GM12878 (cell line): ENCODE results near the gene CACNA2D3. TPM values are rescaled to one million over a fixed set of nuclear protein-coding genes. Genes with fewer than 3 reads are reported as not detected.

Source experiments
- ATAC-seq: fragments of 200-7000 bp; cut with Tn5 transposase; 3 replicates; pipeline ENCODE4 v1.9.1; 2020; ENCODE audit warnings: mild to moderate bottlenecking, moderate library complexity
- BruUV-seq: library from RNA; stranded (reverse); fragments of 400-500 nt; replicated peaks from 2 replicates; lab custom pipeline; 2021; lab: Mats Ljungman, UMichigan
- CTCF ChIA-PET: fragments of 300-600 bp; sonication (Branson Sonifier 250); formaldehyde crosslinking; extraction: SDS; loops from one replicate; lab custom pipeline; 2021; ENCODE audit warnings: inconsistent platforms; lab: Yijun Ruan, JAX
- POLR2A ChIA-PET: fragments of 350-600 bp; formaldehyde crosslinking; extraction: SDS; loops from one replicate; lab custom pipeline; 2021; ENCODE audit warnings: inconsistent platforms; lab: Charles Lee
- RAD21 ChIA-PET: fragments of 300-600 bp; sonication (Branson Sonifier 250); formaldehyde crosslinking; loops from one replicate; lab custom pipeline; 2023; ENCODE audit warnings: antibody characterized with exemption; ENCODE audit not compliant: unreplicated experiment; lab: Charles Lee
- SMC1A ChIA-PET: fragments of 300-600 bp; sonication (Branson Sonifier 250); formaldehyde crosslinking; loops from one replicate; lab custom pipeline; 2023; ENCODE audit not compliant: unreplicated experiment, uncharacterized antibody; lab: Charles Lee
- DNase-seq: peaks from one replicate; pipeline ENCODE4 v3.0.0-alpha.2; 2011; ENCODE audit warnings: low read depth, low spot score
- FAIRE-seq: peaks from 3 replicates; lab custom pipeline; 2011; peaks lifted over from hg19 to GRCh38; lab: Jason Lieb, UNC
- H2AFZ ChIP-seq: 2 replicates; pipeline ENCODE4 v1.6.0; 2011; ENCODE audit warnings: low read depth, low read length, control low read depth; ENCODE audit not compliant: control insufficient read depth
- H3K27ac ChIP-seq: 2 replicates; pipeline ENCODE4 v1.5.1; 2011; ENCODE audit warnings: control low read depth; ENCODE audit not compliant: control insufficient read depth, insufficient read depth
- H3K27me3 ChIP-seq, 2 experiments: replicated peaks in 1 of 2; 2 replicates each; pipeline versions ENCODE4 v1.6.0 to v1.6.1; 2011; ENCODE audit warnings: low read length in 1 of 2; ENCODE audit not compliant: control insufficient read depth in 2 of 2, insufficient read depth in 2 of 2
- H3K36me3 ChIP-seq, 2 experiments: 2 replicates each; pipeline ENCODE4 v1.5.1; 2011; ENCODE audit warnings: low read length in 1 of 2; ENCODE audit not compliant: control insufficient read depth in 2 of 2, insufficient read depth in 2 of 2
- H3K4me1 ChIP-seq: 2 replicates; pipeline ENCODE4 v1.6.1; 2011; ENCODE audit warnings: mild to moderate bottlenecking, low read length, moderate library complexity, mixed read lengths; ENCODE audit not compliant: control insufficient read depth, insufficient read depth
- H3K4me2 ChIP-seq: 2 replicates; pipeline ENCODE4 v1.6.0; 2011; ENCODE audit warnings: control low read depth; ENCODE audit not compliant: control insufficient read depth, insufficient read depth
- H3K4me3 ChIP-seq: fragments of 200-600 bp; sonication (generic); 2 replicates; pipeline ENCODE4 v1.5.1; 2016
- H3K79me2 ChIP-seq: 2 replicates; pipeline ENCODE4 v1.6.0; 2011; ENCODE audit warnings: low read length; ENCODE audit not compliant: control insufficient read depth, insufficient read depth
- H3K9ac ChIP-seq: 2 replicates; pipeline ENCODE4 v1.8.0; 2011; ENCODE audit warnings: low read length, control low read depth, mixed read lengths; ENCODE audit not compliant: control insufficient read depth, insufficient read depth
- H3K9me3 ChIP-seq: replicated peaks from 3 replicates; pipeline ENCODE4 v1.5.1; 2011; ENCODE audit warnings: mild to moderate bottlenecking, low read length; ENCODE audit not compliant: control insufficient read depth, insufficient read depth
- H4K20me1 ChIP-seq: 2 replicates; pipeline ENCODE4 v1.6.0; 2011; ENCODE audit not compliant: control insufficient read depth, insufficient read depth
- BACH1 ChIP-seq: fragments of 450-650 bp; IDR thresholded peaks from 2 replicates; pipeline ENCODE4 v1.6.1; 2017; ENCODE audit warnings: mild to moderate bottlenecking, borderline replicate concordance
- BCL11A ChIP-seq: IDR thresholded peaks from 2 replicates; pipeline ENCODE4 v1.6.1; 2011; ENCODE audit warnings: low read depth, low read length
- CHD4 ChIP-seq: fragments of 200-600 bp; sonication (generic); IDR thresholded peaks from 2 replicates; pipeline ENCODE4 v1.6.1; 2016; ENCODE audit warnings: mild to moderate bottlenecking
- EED ChIP-seq: sonication (generic); IDR thresholded peaks from 2 replicates; pipeline ENCODE4 v1.6.1; 2016; ENCODE audit warnings: antibody characterized with exemption, low read depth
- KDM1A ChIP-seq: fragments of 200-600 bp; sonication (generic); IDR thresholded peaks from 2 replicates; pipeline ENCODE4 v1.6.1; 2016; ENCODE audit warnings: borderline replicate concordance
- MEF2A ChIP-seq: IDR thresholded peaks from 2 replicates; pipeline ENCODE4 v1.6.1; 2011; ENCODE audit warnings: low read depth, mild to moderate bottlenecking, low read length, moderate library complexity; ENCODE audit not compliant: insufficient read depth
- NFYA ChIP-seq: IDR thresholded peaks from 2 replicates; pipeline ENCODE4 v1.6.1; 2011; ENCODE audit warnings: low read depth, mild to moderate bottlenecking, low read length, improper control_type of control experiment, borderline replicate concordance
- POLR2A ChIP-seq: IDR thresholded peaks from 2 replicates; pipeline ENCODE4 v1.6.1; 2011; ENCODE audit warnings: low read depth, mild to moderate bottlenecking, low read length
- RUNX3 ChIP-seq: IDR thresholded peaks from 2 replicates; pipeline ENCODE4 v1.6.1; 2012; ENCODE audit warnings: low read length, inconsistent platforms
- SREBF1 ChIP-seq: IDR thresholded peaks from 2 replicates; pipeline ENCODE4 v1.6.1; 2012; ENCODE audit warnings: mild to moderate bottlenecking, low read length
- SREBF2 ChIP-seq: IDR thresholded peaks from 2 replicates; pipeline ENCODE4 v1.6.1; 2012; ENCODE audit warnings: mild to moderate bottlenecking, low read length
- SUPT20H ChIP-seq: IDR thresholded peaks from 2 replicates; pipeline ENCODE4 v1.6.1; 2011; ENCODE audit warnings: low read depth, mild to moderate bottlenecking, low read length, moderate library complexity, borderline replicate concordance; ENCODE audit not compliant: control insufficient read depth
- WRNIP1 ChIP-seq: IDR thresholded peaks from 2 replicates; pipeline ENCODE4 v1.6.1; 2011; ENCODE audit warnings: low read depth, low read length, improper control_type of control experiment, borderline replicate concordance
- ZBED1 ChIP-seq: IDR thresholded peaks from 2 replicates; pipeline ENCODE4 v1.6.1; 2016; ENCODE audit warnings: borderline replicate concordance
- WGBS: methylation state at CpG from one replicate; pipeline ENCODE4 v1.1.6; 2016; ENCODE audit warnings: low lambda C conversion rate; ENCODE audit not compliant: insufficient replicate concordance, insufficient coverage; ENCODE audit errors: missing lambda C conversion rate; 5-methylcytosine and 5-hydroxymethylcytosine counted together
- in situ Hi-C: fragments of 300-500 bp; cut with MboI; formaldehyde crosslinking; loops from 9 replicates; pipeline ENCODE4 v1.14.3; 2018; ENCODE audit warnings: mixed read lengths
- intact Hi-C: fragments of 100-400 bp; cut with micrococcal nuclease; formaldehyde crosslinking; loops from one replicate; pipeline ENCODE4 v1.14.2; 2022; ENCODE audit not compliant: unreplicated experiment
- polyA plus RNA-seq, 11 experiments: library from polyadenylated mRNA; depleted of rRNA in 4 of 11; unstranded in 6 of 11; stranded (reverse) in 5 of 11; fragments of >200 nt; fragmentation: Nextera tagmentation in 4 of 11; fragmentation: Illumina TruSeq in 1 of 11; extraction: Ambion mirVana in 4 of 11; extraction: Trizol in 1 of 11; gene quantifications; 1 replicate in 1 of 11; 2 replicates in 10 of 11; pipeline versions ENCODE4 v1.2.1 to v1.2.3, GENCODE V29; 2011 to 2016; ENCODE audit warnings: inconsistent platforms in 2 of 11, missing spikeins in 2 of 11, low read depth in 1 of 11
- total RNA-seq, 4 experiments: library from RNA; depleted of rRNA in 3 of 4; stranded (reverse); fragments of >200 nt in 3 of 4; fragmentation: Illumina TruSeq in 1 of 4; extraction: Trizol in 1 of 4; gene quantifications; 2 replicates each; pipeline versions ENCODE4 v1.2.1 to v1.2.3, GENCODE V29; 2013 to 2021
- TF ChIP-seq, protein P1 (sequence below): fragments of 450-650 bp; IDR thresholded peaks from 2 replicates; pipeline ENCODE4 v1.6.1; 2017; ENCODE audit warnings: antibody characterized with exemption, mild to moderate bottlenecking, moderate library complexity
- TF ChIP-seq, protein P2 (sequence below): IDR thresholded peaks from 2 replicates; pipeline ENCODE4 v1.6.1; 2012; ENCODE audit warnings: low read depth, low read length, improper control_type of control experiment
- TF ChIP-seq, protein P3 (sequence below): fragments of 450-650 bp; IDR thresholded peaks from 2 replicates; pipeline ENCODE4 v1.6.1; 2017; ENCODE audit warnings: mild to moderate bottlenecking, moderate library complexity
- TF ChIP-seq, protein P4 (sequence below): IDR thresholded peaks from 2 replicates; pipeline ENCODE4 v1.6.1; 2012; ENCODE audit warnings: low read depth, low read length, improper control_type of control experiment

The CACNA2D3 gene
- total and polyA plus RNA-seq, 10 of the 15 experiments (the other 5 are each of a cell fraction or from before 2014, with no cell fraction given) = not detected

- ATAC-seq (no peak), DNase-seq (no peak), FAIRE-seq (no peak)
- H3K9me3 ChIP-seq = no peaks in the 10 kb centered on the region
- no TSS peak for BruUV-seq
- no peaks in the 10 kb centered on the region for H3K27me3 ChIP-seq
- H3K27ac ChIP-seq = no peak overlapping the region
- H3K4me1 ChIP-seq = no peaks in the 10 kb centered on the region
- intact Hi-C loops = no loop called here
- H2AFZ ChIP-seq = no peak overlapping the region
- no peaks in the 10 kb centered on the region for H3K79me2 ChIP-seq
- no peak overlapping the region for H3K9ac ChIP-seq
- ChIA-PET CTCF (no interaction called here), SMC1A (no interaction called here), POLR2A (no interaction called here), RAD21 (no interaction called here)
- H4K20me1 ChIP-seq = no peaks in the 10 kb centered on the region
- H3K4me3 ChIP-seq = no peak overlapping the region
- in situ Hi-C loops = no loop called here
- no peak overlapping the region for H3K4me2 ChIP-seq
- no peaks in the 10 kb centered on the region for H3K36me3 ChIP-seq
- WGBS = 18% methylated on average over 3 of the region's 3 CpGs
- TF ChIP-seq SUPT20H = no peak
- no peak for TF ChIP-seq ZBED1
- no peak for TF ChIP-seq KDM1A
- no peak for TF ChIP-seq POLR2A
- no peak for TF ChIP-seq EED
- TF ChIP-seq, protein P1, sequence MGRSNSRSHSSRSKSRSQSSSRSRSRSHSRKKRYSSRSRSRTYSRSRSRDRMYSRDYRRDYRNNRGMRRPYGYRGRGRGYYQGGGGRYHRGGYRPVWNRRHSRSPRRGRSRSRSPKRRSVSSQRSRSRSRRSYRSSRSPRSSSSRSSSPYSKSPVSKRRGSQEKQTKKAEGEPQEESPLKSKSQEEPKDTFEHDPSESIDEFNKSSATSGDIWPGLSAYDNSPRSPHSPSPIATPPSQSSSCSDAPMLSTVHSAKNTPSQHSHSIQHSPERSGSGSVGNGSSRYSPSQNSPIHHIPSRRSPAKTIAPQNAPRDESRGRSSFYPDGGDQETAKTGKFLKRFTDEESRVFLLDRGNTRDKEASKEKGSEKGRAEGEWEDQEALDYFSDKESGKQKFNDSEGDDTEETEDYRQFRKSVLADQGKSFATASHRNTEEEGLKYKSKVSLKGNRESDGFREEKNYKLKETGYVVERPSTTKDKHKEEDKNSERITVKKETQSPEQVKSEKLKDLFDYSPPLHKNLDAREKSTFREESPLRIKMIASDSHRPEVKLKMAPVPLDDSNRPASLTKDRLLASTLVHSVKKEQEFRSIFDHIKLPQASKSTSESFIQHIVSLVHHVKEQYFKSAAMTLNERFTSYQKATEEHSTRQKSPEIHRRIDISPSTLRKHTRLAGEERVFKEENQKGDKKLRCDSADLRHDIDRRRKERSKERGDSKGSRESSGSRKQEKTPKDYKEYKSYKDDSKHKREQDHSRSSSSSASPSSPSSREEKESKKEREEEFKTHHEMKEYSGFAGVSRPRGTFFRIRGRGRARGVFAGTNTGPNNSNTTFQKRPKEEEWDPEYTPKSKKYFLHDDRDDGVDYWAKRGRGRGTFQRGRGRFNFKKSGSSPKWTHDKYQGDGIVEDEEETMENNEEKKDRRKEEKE = no peak
- no peak for TF ChIP-seq CHD4
- TF ChIP-seq SREBF2 = no peak
- TF ChIP-seq, protein P2, sequence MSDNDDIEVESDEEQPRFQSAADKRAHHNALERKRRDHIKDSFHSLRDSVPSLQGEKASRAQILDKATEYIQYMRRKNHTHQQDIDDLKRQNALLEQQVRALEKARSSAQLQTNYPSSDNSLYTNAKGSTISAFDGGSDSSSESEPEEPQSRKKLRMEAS = no peak
- TF ChIP-seq NFYA = no peak
- TF ChIP-seq SREBF1 = no peak
- TF ChIP-seq MEF2A = no peak
- TF ChIP-seq WRNIP1 = no peak
- TF ChIP-seq BCL11A = no peak
- TF ChIP-seq, protein P3, sequence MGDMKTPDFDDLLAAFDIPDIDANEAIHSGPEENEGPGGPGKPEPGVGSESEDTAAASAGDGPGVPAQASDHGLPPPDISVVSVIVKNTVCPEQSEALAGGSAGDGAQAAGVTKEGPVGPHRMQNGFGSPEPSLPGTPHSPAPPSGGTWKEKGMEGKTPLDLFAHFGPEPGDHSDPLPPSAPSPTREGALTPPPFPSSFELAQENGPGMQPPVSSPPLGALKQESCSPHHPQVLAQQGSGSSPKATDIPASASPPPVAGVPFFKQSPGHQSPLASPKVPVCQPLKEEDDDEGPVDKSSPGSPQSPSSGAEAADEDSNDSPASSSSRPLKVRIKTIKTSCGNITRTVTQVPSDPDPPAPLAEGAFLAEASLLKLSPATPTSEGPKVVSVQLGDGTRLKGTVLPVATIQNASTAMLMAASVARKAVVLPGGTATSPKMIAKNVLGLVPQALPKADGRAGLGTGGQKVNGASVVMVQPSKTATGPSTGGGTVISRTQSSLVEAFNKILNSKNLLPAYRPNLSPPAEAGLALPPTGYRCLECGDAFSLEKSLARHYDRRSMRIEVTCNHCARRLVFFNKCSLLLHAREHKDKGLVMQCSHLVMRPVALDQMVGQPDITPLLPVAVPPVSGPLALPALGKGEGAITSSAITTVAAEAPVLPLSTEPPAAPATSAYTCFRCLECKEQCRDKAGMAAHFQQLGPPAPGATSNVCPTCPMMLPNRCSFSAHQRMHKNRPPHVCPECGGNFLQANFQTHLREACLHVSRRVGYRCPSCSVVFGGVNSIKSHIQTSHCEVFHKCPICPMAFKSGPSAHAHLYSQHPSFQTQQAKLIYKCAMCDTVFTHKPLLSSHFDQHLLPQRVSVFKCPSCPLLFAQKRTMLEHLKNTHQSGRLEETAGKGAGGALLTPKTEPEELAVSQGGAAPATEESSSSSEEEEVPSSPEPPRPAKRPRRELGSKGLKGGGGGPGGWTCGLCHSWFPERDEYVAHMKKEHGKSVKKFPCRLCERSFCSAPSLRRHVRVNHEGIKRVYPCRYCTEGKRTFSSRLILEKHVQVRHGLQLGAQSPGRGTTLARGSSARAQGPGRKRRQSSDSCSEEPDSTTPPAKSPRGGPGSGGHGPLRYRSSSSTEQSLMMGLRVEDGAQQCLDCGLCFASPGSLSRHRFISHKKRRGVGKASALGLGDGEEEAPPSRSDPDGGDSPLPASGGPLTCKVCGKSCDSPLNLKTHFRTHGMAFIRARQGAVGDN = no peak
- no peak for TF ChIP-seq RUNX3
- TF ChIP-seq, protein P4, sequence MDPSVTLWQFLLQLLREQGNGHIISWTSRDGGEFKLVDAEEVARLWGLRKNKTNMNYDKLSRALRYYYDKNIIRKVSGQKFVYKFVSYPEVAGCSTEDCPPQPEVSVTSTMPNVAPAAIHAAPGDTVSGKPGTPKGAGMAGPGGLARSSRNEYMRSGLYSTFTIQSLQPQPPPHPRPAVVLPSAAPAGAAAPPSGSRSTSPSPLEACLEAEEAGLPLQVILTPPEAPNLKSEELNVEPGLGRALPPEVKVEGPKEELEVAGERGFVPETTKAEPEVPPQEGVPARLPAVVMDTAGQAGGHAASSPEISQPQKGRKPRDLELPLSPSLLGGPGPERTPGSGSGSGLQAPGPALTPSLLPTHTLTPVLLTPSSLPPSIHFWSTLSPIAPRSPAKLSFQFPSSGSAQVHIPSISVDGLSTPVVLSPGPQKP = no peak
- TF ChIP-seq BACH1 = no peak
These were observed 591.1 kb downstream of the CACNA2D3 start for GRCh38 chr3:54713455-54713854.
